HCT116 (cell line): Measurements from ENCODE around the gene MCTP2. TPM values are rescaled to one million over a fixed set of nuclear protein-coding genes. Genes with fewer than 3 reads are reported as not detected.

ENCODE experiments used
- ATAC-seq: fragments of 200-7000 bp; cut with Tn5 transposase; 2 replicates; pipeline ENCODE4 v1.9.1; 2020; ENCODE audit warnings: mild to moderate bottlenecking, moderate library complexity
- BruUV-seq: library from RNA; stranded (reverse); fragments of 400-500 nt; replicated peaks from 2 replicates; lab custom pipeline; 2021; lab: Mats Ljungman, UMichigan
- CTCF ChIA-PET: fragments of 300-600 bp; sonication (Branson Sonifier 250); formaldehyde crosslinking; loops from one replicate; lab custom pipeline; 2021; ENCODE audit warnings: antibody characterized with exemption; lab: Charles Lee
- POLR2A ChIA-PET: fragments of 300-600, 350-600 bp; sonication (Branson Sonifier 250); formaldehyde crosslinking; loops from one replicate; lab custom pipeline; 2021; ENCODE audit warnings: antibody characterized with exemption; lab: Charles Lee
- RAD21 ChIA-PET, 2 experiments: fragments of 300-600 bp; sonication (Branson Sonifier 250); formaldehyde crosslinking; loops; one replicate each; lab custom pipeline; 2023; ENCODE audit warnings: low total read pairs in 2 of 2; ENCODE audit not compliant: uncharacterized antibody in 2 of 2, unreplicated experiment in 2 of 2, low non-redundant PET in 1 of 2; lab: Charles Lee
- DNase-seq: peaks from one replicate; pipeline ENCODE4 v3.0.0-alpha.2; 2010; ENCODE audit warnings: low read depth, low spot score
- H2AFZ ChIP-seq: fragments of 200-600 bp; shearing (Covaris generic), sonication (generic); 2 replicates; pipeline ENCODE4 v1.6.1; 2017; ENCODE audit warnings: low read depth, mixed run types, mixed read lengths, antibody characterized with exemption, low read length; ENCODE audit not compliant: poor library complexity, severe bottlenecking
- H3K27ac ChIP-seq: 2 replicates; pipeline ENCODE4 v1.5.1; 2012; ENCODE audit warnings: low read depth, low read length
- H3K27me3 ChIP-seq: fragments of 200-600 bp; sonication (generic); 2 replicates; pipeline ENCODE4 v1.6.1; 2016; ENCODE audit warnings: mixed run types, low read length, mixed read lengths; ENCODE audit not compliant: insufficient read depth
- H3K36me3 ChIP-seq, 2 experiments: fragments of 200-500 bp in 1 of 2; fragments of 200-600 bp in 1 of 2; sonication (Bioruptor generic) in 1 of 2; sonication (generic) in 1 of 2; 2 replicates each; pipeline versions ENCODE4 v1.5.1 to v1.6.1; 2014 to 2016; ENCODE audit warnings: low read length in 2 of 2, inconsistent platforms in 1 of 2, mixed read lengths in 1 of 2, mixed run types in 1 of 2; ENCODE audit not compliant: insufficient read depth in 2 of 2, control insufficient read depth in 1 of 2
- H3K4me1 ChIP-seq, 2 experiments: fragments of 200-600 bp in 1 of 2; sonication (generic) in 1 of 2; 2 replicates each; pipeline versions ENCODE4 v1.5.1 to v1.6.1; 2012 to 2017; ENCODE audit warnings: low read length in 2 of 2, inconsistent platforms in 1 of 2, mild to moderate bottlenecking in 1 of 2, mixed read lengths in 1 of 2, mixed run types in 1 of 2, moderate library complexity in 1 of 2; ENCODE audit not compliant: insufficient read depth in 2 of 2, control insufficient read depth in 1 of 2
- H3K4me2 ChIP-seq: fragments of 200-600 bp; sonication (generic); 2 replicates; pipeline ENCODE4 v1.6.1; 2017; ENCODE audit warnings: mixed run types, low read length, mixed read lengths
- H3K4me3 ChIP-seq, 2 experiments: fragments of 200-600 bp in 1 of 2; sonication (generic) in 1 of 2; replicated peaks in 1 of 2; 2 replicates each; pipeline ENCODE4 v1.5.1; 2011 to 2016; ENCODE audit warnings: low read length in 2 of 2, control low read depth in 1 of 2, low read depth in 1 of 2, mild to moderate bottlenecking in 1 of 2, mixed read lengths in 1 of 2, mixed run types in 1 of 2
- H3K79me2 ChIP-seq: fragments of 200-600 bp; sonication (generic); 2 replicates; pipeline ENCODE4 v1.6.1; 2017; ENCODE audit warnings: mild to moderate bottlenecking, mixed run types, low read length, moderate library complexity, mixed read lengths; ENCODE audit not compliant: insufficient read depth
- H3K9ac ChIP-seq: fragments of 200-600 bp; sonication (generic); 2 replicates; pipeline ENCODE4 v1.6.1; 2016; ENCODE audit warnings: low read length, mixed read lengths
- H3K9me2 ChIP-seq: fragments of 200-600 bp; sonication (generic), shearing (Covaris generic); 2 replicates; pipeline ENCODE4 v1.6.1; 2017; ENCODE audit warnings: mixed run types, mild to moderate bottlenecking, moderate library complexity; ENCODE audit not compliant: insufficient read depth
- H3K9me3 ChIP-seq, 2 experiments: fragments of 200-500 bp in 1 of 2; fragments of 200-600 bp in 1 of 2; sonication (Bioruptor generic) in 1 of 2; sonication (generic) in 1 of 2; 2 replicates each; pipeline ENCODE4 v1.6.1; 2014 to 2017; ENCODE audit warnings: low read length in 2 of 2, mixed read lengths in 2 of 2, inconsistent platforms in 1 of 2, low read depth in 1 of 2, mild to moderate bottlenecking in 1 of 2, mixed run types in 1 of 2, moderate library complexity in 1 of 2; ENCODE audit not compliant: control insufficient read depth in 1 of 2, insufficient read depth in 1 of 2
- H4K20me1 ChIP-seq: fragments of 200-600 bp; sonication (generic), shearing (Covaris generic); 2 replicates; pipeline ENCODE4 v1.6.1; 2017; ENCODE audit warnings: mixed run types, mild to moderate bottlenecking, moderate library complexity; ENCODE audit not compliant: insufficient read depth
- ATF3 ChIP-seq: IDR thresholded peaks from 2 replicates; pipeline ENCODE4 v1.6.1; 2012
- CEBPB ChIP-seq: IDR thresholded peaks from 2 replicates; pipeline ENCODE4 v1.6.1; 2012; ENCODE audit warnings: low read depth
- EZH2phosphoT487 ChIP-seq: fragments of 200-600 bp; IDR thresholded peaks from 2 replicates; pipeline ENCODE4 v1.6.1; 2018; ENCODE audit warnings: antibody characterized with exemption, borderline replicate concordance
- POLR2A ChIP-seq: IDR thresholded peaks from 2 replicates; pipeline ENCODE4 v1.7.0; 2011; ENCODE audit warnings: borderline replicate concordance; ENCODE audit not compliant: insufficient read depth, insufficient read length; ENCODE audit errors: extremely low read depth
- POLR2AphosphoS5 ChIP-seq: IDR thresholded peaks from 2 replicates; pipeline ENCODE4 v1.6.1; 2011; ENCODE audit warnings: mild to moderate bottlenecking, low read depth, low read length, moderate library complexity
- ZFX ChIP-seq: fragments of 450-650 bp; IDR thresholded peaks from 2 replicates; pipeline ENCODE4 v1.6.1; 2017
- intact Hi-C: fragments of 100-400 bp; cut with micrococcal nuclease; formaldehyde crosslinking; loops from 2 replicates; pipeline ENCODE4 v1.10.0; 2022
- total RNA-seq: library from RNA; stranded (reverse); gene quantifications from one replicate; pipeline ENCODE4 v1.2.1, GENCODE V29; 2021; ENCODE audit not compliant: unreplicated experiment

MCTP2 gene
- total RNA-seq, 1 experiment from 2014 or later: 12.9 TPM

- Histone ChIP-seq H3K27ac (no peak overlapping the region), H3K9me3 (no peaks in the 10 kb centered on the region), H3K4me3 (no peak overlapping the region), H3K4me1 (peaks cover 0 to 6% of the 10 kb centered on the region in 2 experiments; a peak in 1 of 4 replicates), H4K20me1 (no peaks in the 10 kb centered on the region), H3K27me3 (no peaks in the 10 kb centered on the region), H3K9ac (no peak overlapping the region)
- ATAC-seq (no peak), DNase-seq (no peak)
- RAD21 ChIA-PET: no interaction called here
- intact Hi-C loops: no loop called here
- TF ChIP-seq CEBPB (no peak), ATF3 (no peak), ZFX (no peak), POLR2AphosphoS5 (no peak)
- TF ChIP-seq, all 23 proteins: peak for 0
- Histone ChIP-seq H3K79me2 (no peaks in the 10 kb centered on the region), H3K9me2 (no peaks in the 10 kb centered on the region), H3K36me3 (no peaks in the 10 kb centered on the region), H2AFZ (no peak overlapping the region), H3K4me2 (no peak overlapping the region)
- POLR2A ChIA-PET: no interaction called here
- BruUV-seq: no TSS peak
- CTCF ChIA-PET: interaction anchor here (1.3 kb wide), 1 partner anchor 18 kb away, joined by 3 read pairs; no protein-coding TSS in a partner anchor
Measured at GRCh38 chr15:94247789-94248638, 16.7 kb downstream of the MCTP2 start.

GRCh38 chr15:94250801-94251200 lies 19.4 kb downstream of the MCTP2 start:
- H3K27me3 ChIP-seq: no peaks in the 10 kb centered on the region
- CTCF ChIA-PET: no interaction called here
- TF ChIP-seq EZH2phosphoT487: no peak
- TF ChIP-seq POLR2A: no peak
- TF ChIP-seq, all 23 proteins: peak for 0
- Histone ChIP-seq H3K4me2 (no peak overlapping the region), H3K79me2 (no peaks in the 10 kb centered on the region), H3K36me3 (no peaks in the 10 kb centered on the region), H3K4me3 (no peak overlapping the region), H4K20me1 (no peaks in the 10 kb centered on the region), H3K27ac (no peak overlapping the region), H3K4me1 (peaks cover 0 to 4% of the 10 kb centered on the region in 2 experiments; a peak in 1 of 4 replicates), H3K9ac (no peak overlapping the region), H3K9me2 (no peaks in the 10 kb centered on the region), H2AFZ (no peak overlapping the region), H3K9me3 (no peaks in the 10 kb centered on the region)
- ATAC-seq (no peak), DNase-seq (no peak)
- POLR2A ChIA-PET: no interaction called here
- no TSS peak for BruUV-seq
- RAD21 ChIA-PET: no interaction called here
- intact Hi-C loops: no loop called here
